ENCODE results near the gene COPZ1.
"Not testable (repeated sequence)": the region's sequence is repeated elsewhere in the genome, so short reads cannot be mapped to it uniquely, and the experiment has no call there.

The COPZ1 gene

DNA sequence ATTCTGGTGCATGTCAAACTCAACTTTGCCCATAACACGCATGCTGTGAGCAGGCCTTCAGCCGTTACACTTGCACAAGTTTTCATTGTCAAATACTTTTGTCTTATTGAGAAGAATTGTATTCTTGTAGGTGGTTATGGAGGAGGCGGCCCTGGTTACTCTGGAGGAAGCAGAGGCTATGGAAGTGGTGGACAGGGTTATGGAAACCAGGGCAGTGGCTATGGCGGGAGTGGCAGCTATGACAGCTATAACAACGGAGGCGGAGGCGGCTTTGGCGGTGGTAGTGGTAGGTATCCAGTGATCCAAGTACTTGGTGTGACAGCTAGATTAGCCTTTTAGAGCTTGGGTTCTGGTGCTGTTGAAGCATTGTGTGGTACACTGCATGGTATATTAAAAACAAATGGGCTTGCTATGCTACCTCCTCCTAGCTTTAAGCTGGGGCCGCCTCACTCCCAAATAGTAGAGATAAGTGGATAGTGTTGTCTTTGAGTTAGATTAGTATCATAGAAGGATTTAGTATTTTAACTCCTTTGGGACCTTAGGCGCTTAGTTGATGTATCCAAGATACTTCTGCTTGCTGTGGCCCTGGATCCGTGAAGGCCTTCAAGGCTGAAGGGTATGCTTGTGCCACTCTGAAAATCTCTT is 41.9 kb upstream of the COPZ1 start:
- H2AK5ac ChIP-seq (ENCODE audit: low read length), result no peak overlapping the region
- H3K36me3 ChIP-seq (ENCODE audit: control insufficient read depth in 1 of 2, insufficient read depth in 2 of 2, low read length in 2 of 2), result peaks cover 18 to 43% of the 10 kb centered on the region in 2 experiments
- peak overlapping the region; percentile 14 for H3K9ac ChIP-seq (ENCODE audit: low read length)
- H3K14ac ChIP-seq (ENCODE audit: low read length), result no peak overlapping the region
- peaks cover 13% of the 10 kb centered on the region for H3K79me1 ChIP-seq (ENCODE audit: low read length)
- H2AFZ ChIP-seq (ENCODE audit: insufficient read depth, low read length, poor library complexity), result no peak overlapping the region
- H2BK5ac ChIP-seq (ENCODE audit: low read depth, low read length, poor library complexity), result no peak overlapping the region
- peaks cover 4 to 9% of the 10 kb centered on the region in 2 experiments for H3K4me1 ChIP-seq (ENCODE audit: control insufficient read depth in 1 of 2, insufficient read depth in 2 of 2, low read length in 2 of 2)
- H3K4me2 ChIP-seq (ENCODE audit: low read length), result peak overlapping the region; percentile 64
- peaks cover 11% of the 10 kb centered on the region for H3K79me2 ChIP-seq (ENCODE audit: control insufficient read depth, insufficient read depth, low read length, poor library complexity)
- H2BK120ac ChIP-seq (ENCODE audit: insufficient read depth, low read length, poor library complexity), result no peak overlapping the region
- no peak overlapping the region for H3K18ac ChIP-seq (ENCODE audit: low read length)
- H3K27ac ChIP-seq (ENCODE audit: low read depth, low read length), result no peak overlapping the region
- no peak overlapping the region for H2BK12ac ChIP-seq (ENCODE audit: low read length)
- H3K9me3 ChIP-seq (ENCODE audit: insufficient read depth, low read depth, low read length), result no peaks in the 10 kb centered on the region
- WGBS (ENCODE audit: extremely low coverage, insufficient coverage, insufficient read length), result no CpG with 5 or more reads among the region's 11 CpGs
- H4K12ac ChIP-seq (ENCODE audit: low read depth, low read length), result no peak overlapping the region
- H3K4me3 ChIP-seq (ENCODE audit: low read depth, low read length), result peak overlapping the region; percentile 43
- no peaks in the 10 kb centered on the region for H3K27me3 ChIP-seq (ENCODE audit: insufficient read depth, low read length)
- no peak overlapping the region for H3K23ac ChIP-seq (ENCODE audit: low read length)
- peak overlapping the region; percentile 44 for H3K4ac ChIP-seq (ENCODE audit: low read depth, low read length)
- no peak overlapping the region for H4K8ac ChIP-seq (ENCODE audit: low read depth, low read length)
- no peak for DNase-seq
- no peak overlapping the region for H4K91ac ChIP-seq (ENCODE audit: low read depth, low read length)

DNA sequence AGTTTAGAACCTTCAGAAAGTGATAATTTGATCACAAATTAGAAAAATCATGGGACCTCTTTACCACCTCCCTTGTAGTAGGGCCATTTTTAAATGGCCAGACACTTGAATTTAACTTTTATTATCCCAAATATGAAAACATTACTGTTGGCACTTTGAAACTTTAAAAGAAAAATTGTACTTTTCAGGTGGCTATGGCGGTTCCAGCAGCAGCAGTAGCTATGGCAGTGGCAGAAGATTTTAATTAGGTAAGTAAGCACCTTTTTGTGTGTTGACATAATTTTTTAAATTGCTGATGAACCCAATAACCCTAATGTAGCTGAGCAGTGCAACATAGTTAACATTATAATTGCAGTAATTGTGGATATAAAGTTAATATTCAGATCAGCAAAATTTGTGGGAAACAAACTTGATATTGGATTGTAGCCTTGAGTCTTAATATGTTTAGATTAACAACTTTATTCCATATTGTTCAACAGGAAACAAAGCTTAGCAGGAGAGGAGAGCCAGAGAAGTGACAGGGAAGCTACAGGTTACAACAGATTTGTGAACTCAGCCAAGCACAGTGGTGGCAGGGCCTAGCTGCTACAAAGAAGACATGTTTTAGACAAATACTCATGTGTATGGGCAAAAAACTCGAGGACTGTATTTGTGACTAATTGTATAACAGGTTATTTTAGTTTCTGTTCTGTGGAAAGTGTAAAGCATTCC is 40.7 kb upstream of the COPZ1 start:
- H4K91ac ChIP-seq (ENCODE audit: low read depth, low read length); H4K12ac ChIP-seq (ENCODE audit: low read depth, low read length); H2AFZ ChIP-seq (ENCODE audit: insufficient read depth, low read length, poor library complexity); H2BK5ac ChIP-seq (ENCODE audit: low read depth, low read length, poor library complexity); H3K23ac ChIP-seq (ENCODE audit: low read length); H3K79me2 ChIP-seq (ENCODE audit: control insufficient read depth, insufficient read depth, low read length, poor library complexity); H3K9me3 ChIP-seq (ENCODE audit: insufficient read depth, low read depth, low read length); H2BK12ac ChIP-seq (ENCODE audit: low read length); H3K4me1 ChIP-seq (ENCODE audit: control insufficient read depth in 1 of 2, insufficient read depth in 2 of 2, low read length in 2 of 2); H3K14ac ChIP-seq (ENCODE audit: low read length); H2AK5ac ChIP-seq (ENCODE audit: low read length); H4K8ac ChIP-seq (ENCODE audit: low read depth, low read length); H3K27ac ChIP-seq (ENCODE audit: low read depth, low read length); H3K4me3 ChIP-seq (ENCODE audit: low read depth, low read length); H2BK120ac ChIP-seq (ENCODE audit: insufficient read depth, low read length, poor library complexity); H3K18ac ChIP-seq (ENCODE audit: low read length); H3K4ac ChIP-seq (ENCODE audit: low read depth, low read length); H3K27me3 ChIP-seq (ENCODE audit: insufficient read depth, low read length); H3K9ac ChIP-seq (ENCODE audit: low read length); DNase-seq: not testable (repeated sequence)
- H3K79me1 ChIP-seq (ENCODE audit: low read length), result peaks cover 12% of the 10 kb centered on the region
- H3K36me3 ChIP-seq (ENCODE audit: control insufficient read depth in 1 of 2, insufficient read depth in 2 of 2, low read length in 2 of 2), result peaks cover 18 to 45% of the 10 kb centered on the region in 2 experiments
- no CpG with 5 or more reads among the region's 2 CpGs for WGBS (ENCODE audit: extremely low coverage, insufficient coverage, insufficient read length)
- peak overlapping the region; percentile 64 for H3K4me2 ChIP-seq (ENCODE audit: low read length)

DNA sequence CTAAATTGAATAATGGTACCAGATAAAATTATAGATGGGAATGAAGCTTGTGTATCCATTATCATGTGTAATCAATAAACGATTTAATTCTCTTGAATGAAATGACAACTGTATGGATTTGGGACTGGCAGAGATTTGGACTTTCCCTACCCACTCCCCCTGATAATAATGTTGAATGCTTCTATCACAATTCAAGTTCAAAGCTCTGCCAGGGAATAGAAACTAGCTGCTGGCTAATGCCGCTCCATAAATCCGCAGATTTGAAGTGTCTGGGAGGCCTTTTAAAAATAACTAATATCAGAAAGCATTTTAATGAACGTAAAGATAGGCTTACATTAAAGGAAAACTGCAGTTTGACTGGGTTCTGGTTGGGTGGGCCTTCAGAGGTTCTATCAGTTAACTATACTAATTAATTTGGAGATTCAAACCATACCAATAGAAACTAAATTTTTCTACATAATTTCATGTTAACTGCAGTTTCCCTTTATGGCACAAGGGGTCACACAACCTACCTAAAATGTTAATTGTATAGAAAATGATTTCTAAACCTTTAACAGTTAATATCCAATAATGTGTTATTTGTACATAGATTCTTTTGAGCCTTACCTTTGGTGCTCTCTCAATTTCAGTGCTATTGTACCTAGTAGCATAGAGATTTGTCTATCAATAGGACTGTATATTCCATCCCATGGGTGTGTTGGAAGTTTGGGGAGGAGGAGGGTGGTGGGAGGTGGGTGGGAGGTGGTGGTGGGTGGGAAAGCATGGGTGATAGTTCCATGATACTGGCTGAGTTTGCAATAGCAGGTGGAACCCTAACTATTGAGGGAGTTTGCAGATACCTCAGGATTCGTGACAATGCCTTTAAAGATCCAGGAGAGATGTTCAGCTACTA is 39.5 kb upstream of the COPZ1 start:
- H3K79me2 ChIP-seq (ENCODE audit: control insufficient read depth, insufficient read depth, low read length, poor library complexity), result peaks cover 8% of the 10 kb centered on the region
- H3K9me3 ChIP-seq (ENCODE audit: insufficient read depth, low read depth, low read length), result no peaks in the 10 kb centered on the region
- H3K36me3 ChIP-seq (ENCODE audit: control insufficient read depth in 1 of 2, insufficient read depth in 2 of 2, low read length in 2 of 2), result peaks cover 18 to 45% of the 10 kb centered on the region in 2 experiments
- no peak overlapping the region for H3K4ac ChIP-seq (ENCODE audit: low read depth, low read length)
- H3K23ac ChIP-seq (ENCODE audit: low read length), result peak overlapping the region; percentile 5
- H3K27me3 ChIP-seq (ENCODE audit: insufficient read depth, low read length), result no peaks in the 10 kb centered on the region
- H3K14ac ChIP-seq (ENCODE audit: low read length), result no peak overlapping the region
- peaks cover 4 to 8% of the 10 kb centered on the region in 2 experiments for H3K4me1 ChIP-seq (ENCODE audit: control insufficient read depth in 1 of 2, insufficient read depth in 2 of 2, low read length in 2 of 2)
- peak overlapping the region; percentile 38 for H3K4me2 ChIP-seq (ENCODE audit: low read length)
- peak overlapping the region; percentile 20 for H3K9ac ChIP-seq (ENCODE audit: low read length)
- no peak overlapping the region for H3K4me3 ChIP-seq (ENCODE audit: low read depth, low read length)
- no peak for DNase-seq
- no peak overlapping the region for H4K91ac ChIP-seq (ENCODE audit: low read depth, low read length)
- no peak overlapping the region for H2BK120ac ChIP-seq (ENCODE audit: insufficient read depth, low read length, poor library complexity)
- H3K27ac ChIP-seq (ENCODE audit: low read depth, low read length), result no peak overlapping the region
- no peak overlapping the region for H4K12ac ChIP-seq (ENCODE audit: low read depth, low read length)
- H2AFZ ChIP-seq (ENCODE audit: insufficient read depth, low read length, poor library complexity), result no peak overlapping the region
- H2BK12ac ChIP-seq (ENCODE audit: low read length), result no peak overlapping the region
- H3K79me1 ChIP-seq (ENCODE audit: low read length), result peaks cover 8% of the 10 kb centered on the region
- H3K18ac ChIP-seq (ENCODE audit: low read length), result no peak overlapping the region
- WGBS (ENCODE audit: extremely low coverage, insufficient coverage, insufficient read length), result no CpG with 5 or more reads among the region's 5 CpGs
- H4K8ac ChIP-seq (ENCODE audit: low read depth, low read length), result no peak overlapping the region
- H2BK5ac ChIP-seq (ENCODE audit: low read depth, low read length, poor library complexity), result no peak overlapping the region
- no peak overlapping the region for H2AK5ac ChIP-seq (ENCODE audit: low read length)

All from trophoblast cell (in vitro differentiated cells and primary cell).